Esophagus (tissue), 2 donors: ENCODE data around the gene SMC2. TPM values are rescaled to one million over a fixed set of nuclear protein-coding genes. Genes with fewer than 3 reads are reported as not detected.

ENCODE experiments used
- H3K27ac ChIP-seq, 2 donors: one replicate each; pipeline ENCODE4 v1.5.1; 2013; ENCODE audit warnings: low read depth in 2 of 2, mild to moderate bottlenecking in 2 of 2, inconsistent platforms in 1 of 2, low read length in 1 of 2, moderate library complexity in 1 of 2
- H3K27me3 ChIP-seq, 2 donors: one replicate each; pipeline ENCODE4 v1.6.1; 2013; ENCODE audit warnings: low read length in 2 of 2, control low read depth in 1 of 2, mild to moderate bottlenecking in 1 of 2; ENCODE audit not compliant: insufficient read depth in 2 of 2, control insufficient read depth in 1 of 2
- H3K36me3 ChIP-seq, 2 donors: one replicate each; pipeline ENCODE4 v1.6.1; 2013; ENCODE audit warnings: low read length in 1 of 2; ENCODE audit not compliant: control insufficient read depth in 2 of 2, insufficient read depth in 2 of 2
- H3K4me1 ChIP-seq, 2 donors: one replicate each; pipeline ENCODE4 v1.6.1; 2013; ENCODE audit warnings: low read length in 1 of 2; ENCODE audit not compliant: control insufficient read depth in 2 of 2, insufficient read depth in 2 of 2
- H3K4me3 ChIP-seq, 2 donors: one replicate each; pipeline ENCODE4 v1.5.1; 2013; ENCODE audit warnings: low read length in 2 of 2, mild to moderate bottlenecking in 2 of 2, low read depth in 1 of 2, moderate library complexity in 1 of 2
- H3K9me3 ChIP-seq, 2 donors: one replicate each; pipeline ENCODE4 v1.6.1; 2013; ENCODE audit warnings: mild to moderate bottlenecking in 2 of 2, low read depth in 1 of 2, low read length in 1 of 2, moderate library complexity in 1 of 2; ENCODE audit not compliant: control insufficient read depth in 2 of 2, insufficient read depth in 1 of 2
- WGBS, 2 donors: extraction: QIAGEN DNeasy Blood & Tissue Kit; methylation state at CpG; one replicate each; pipeline ENCODE4 v1.1.7; 2013; 5-methylcytosine and 5-hydroxymethylcytosine counted together
- polyA plus RNA-seq, 2 donors: library from polyadenylated mRNA; stranded (reverse); fragments of 200-250 nt; gene quantifications; one replicate each; pipeline ENCODE4 v1.2.3, GENCODE V29; 2013
- donor health status: healthy with polysubstance abuse.
- donor health status: Bipolar disorder and iron deficiency.

The SMC2 gene
- polyA plus RNA-seq, 2 donors: 2.8 to 6.5 TPM

- WGBS, 2 donors: 1% methylated on average over 17 to 18 of the region's 18 CpGs
- Histone ChIP-seq H3K4me3 (peak overlapping the region; percentile 62 to 69), H3K9me3 (no peaks in the 10 kb centered on the region), H3K36me3 (no peaks in the 10 kb centered on the region), H3K4me1 (no peaks in the 10 kb centered on the region), H3K27me3 (no peaks in the 10 kb centered on the region), H3K27ac (no peak overlapping the region)
These were observed 466 bp downstream of the SMC2 start for GRCh38 chr9:104094534-104095015.

GRCh38 chr9:104099630-104100029 lies 5.5 kb downstream of the SMC2 start:
- Histone ChIP-seq H3K36me3 (peaks cover 0 to 1% of the 10 kb centered on the region in 2 donors), H3K9me3 (no peaks in the 10 kb centered on the region), H3K4me1 (no peaks in the 10 kb centered on the region), H3K4me3 (no peak overlapping the region), H3K27ac (no peak overlapping the region), H3K27me3 (no peaks in the 10 kb centered on the region)
- WGBS, 2 donors: 93 to 97% methylated on average over 1 of the region's 1 CpG

GRCh38 chr9:104104360-104104759 lies 10.3 kb downstream of the SMC2 start:
- Histone ChIP-seq H3K27ac (no peak overlapping the region), H3K36me3 (peaks cover 7 to 23% of the 10 kb centered on the region in 2 donors), H3K27me3 (no peaks in the 10 kb centered on the region), H3K9me3 (no peaks in the 10 kb centered on the region), H3K4me1 (no peaks in the 10 kb centered on the region), H3K4me3 (no peak overlapping the region)
- WGBS, 2 donors: 0 to 8% methylated on average over 1 of the region's 1 CpG

GRCh38 chr9:104107799-104108198 lies 13.7 kb downstream of the SMC2 start:
- peaks cover 7 to 23% of the 10 kb centered on the region in 2 donors for H3K36me3 ChIP-seq
- H3K4me1 ChIP-seq: no peaks in the 10 kb centered on the region
- H3K4me3 ChIP-seq: no peak overlapping the region
- H3K9me3 ChIP-seq: no peaks in the 10 kb centered on the region
- H3K27me3 ChIP-seq: no peaks in the 10 kb centered on the region
- H3K27ac ChIP-seq: no peak overlapping the region
- WGBS, 2 donors: 96 to 97% methylated on average over 5 of the region's 5 CpGs

- WGBS, 2 donors: 94 to 96% methylated on average over 4 of the region's 4 CpGs
- no peak overlapping the region for H3K27ac ChIP-seq
- no peaks in the 10 kb centered on the region for H3K9me3 ChIP-seq
- no peaks in the 10 kb centered on the region for H3K27me3 ChIP-seq
- peaks cover 7 to 23% of the 10 kb centered on the region in 2 donors for H3K36me3 ChIP-seq
- no peaks in the 10 kb centered on the region for H3K4me1 ChIP-seq
- H3K4me3 ChIP-seq: no peak overlapping the region
These were observed 14.2 kb downstream of the SMC2 start for GRCh38 chr9:104108315-104108714.

GRCh38 chr9:104110509-104110908 lies 16.4 kb downstream of the SMC2 start:
- H3K27me3 ChIP-seq: no peaks in the 10 kb centered on the region
- H3K9me3 ChIP-seq: no peaks in the 10 kb centered on the region
- peaks cover 5 to 13% of the 10 kb centered on the region in 2 donors for H3K36me3 ChIP-seq
- 96 to 98% methylated on average over 2 of the region's 2 CpGs for WGBS, 2 donors
- H3K4me3 ChIP-seq: no peak overlapping the region
- no peak overlapping the region for H3K27ac ChIP-seq
- no peaks in the 10 kb centered on the region for H3K4me1 ChIP-seq

GRCh38 chr9:104118916-104119315 lies 24.8 kb downstream of the SMC2 start:
- Histone ChIP-seq H3K4me3 (no peak overlapping the region), H3K27me3 (no peaks in the 10 kb centered on the region)
- WGBS, 2 donors: 79 to 80% methylated on average over 6 of the region's 6 CpGs

GRCh38 chr9:104121022-104121421 lies 26.9 kb downstream of the SMC2 start:
- no peak overlapping the region for H3K4me3 ChIP-seq
- WGBS, 2 donors: 98 to 100% methylated on average over 5 of the region's 5 CpGs
- H3K4me1 ChIP-seq: no peaks in the 10 kb centered on the region
- H3K36me3 ChIP-seq: peaks cover 0 to 2% of the 10 kb centered on the region in 2 donors
- H3K27ac ChIP-seq: no peak overlapping the region
- no peaks in the 10 kb centered on the region for H3K27me3 ChIP-seq
- H3K9me3 ChIP-seq: no peaks in the 10 kb centered on the region

More at GRCh38 chr9:104118916-104119315, 24.8 kb downstream of the SMC2 start:
- peaks cover 0 to 2% of the 10 kb centered on the region in 2 donors for H3K36me3 ChIP-seq
- no peak overlapping the region for H3K27ac ChIP-seq
- no peaks in the 10 kb centered on the region for H3K9me3 ChIP-seq
- no peaks in the 10 kb centered on the region for H3K4me1 ChIP-seq

GRCh38 chr9:104138243-104138868 lies 44.2 kb downstream of the SMC2 start:
- H3K27me3 ChIP-seq: no peaks in the 10 kb centered on the region
- no peak overlapping the region for H3K4me3 ChIP-seq
- WGBS, 2 donors: 79 to 84% methylated on average over 3 of the region's 3 CpGs
- peaks cover 0 to 5% of the 10 kb centered on the region in 2 donors for H3K36me3 ChIP-seq
- no peaks in the 10 kb centered on the region for H3K4me1 ChIP-seq
- no peak overlapping the region for H3K27ac ChIP-seq
- no peaks in the 10 kb centered on the region for H3K9me3 ChIP-seq
